PC-9 (cell line): Measurements from ENCODE around the gene LAGE3. TPM values are rescaled to one million over a fixed set of nuclear protein-coding genes. Genes with fewer than 3 reads are reported as not detected.

Source experiments
- BruUV-seq: library from RNA; stranded (reverse); fragments of 400-500 nt; replicated peaks from 2 replicates; lab custom pipeline; 2021; lab: Mats Ljungman, UMichigan
- CTCF ChIA-PET: fragments of 300-600 bp; sonication (Branson Sonifier 250); formaldehyde crosslinking; loops from one replicate; lab custom pipeline; 2022; ENCODE audit warnings: antibody characterized with exemption; lab: Charles Lee
- POLR2A ChIA-PET: fragments of 300-600 bp; sonication (Branson Sonifier 250); formaldehyde crosslinking; loops from one replicate; lab custom pipeline; 2022; ENCODE audit warnings: antibody characterized with exemption; ENCODE audit not compliant: unreplicated experiment; lab: Charles Lee
- DNase-seq, 2 experiments: peaks; one replicate each; pipeline versions ENCODE4 v3.0.0 to v3.0.0-alpha.2; 2015 to 2022; ENCODE audit warnings: mixed read lengths in 1 of 2
- H2AFZ ChIP-seq: fragments of 200-600 bp; sonication (generic); 2 replicates; pipeline ENCODE4 v1.8.1; 2017; ENCODE audit warnings: antibody characterized with exemption
- H3F3A ChIP-seq: fragments of 200-600 bp; sonication (generic); 2 replicates; pipeline ENCODE4 v1.8.1; 2017; ENCODE audit warnings: antibody characterized with exemption, mild to moderate bottlenecking, low read depth; ENCODE audit not compliant: insufficient read depth
- H3K27ac ChIP-seq: fragments of 200-600 bp; sonication (generic); 2 replicates; pipeline ENCODE4 v1.6.1; 2016; ENCODE audit warnings: mixed run types
- H3K27me3 ChIP-seq: fragments of 200-600 bp; sonication (generic); 2 replicates; pipeline ENCODE4 v1.6.1; 2016; ENCODE audit warnings: low read depth, mixed run types; ENCODE audit not compliant: insufficient read depth
- H3K36me3 ChIP-seq: fragments of 200-600 bp; sonication (generic); 2 replicates; pipeline ENCODE4 v1.6.1; 2016; ENCODE audit warnings: low read depth, mixed run types
- H3K4me1 ChIP-seq: fragments of 200-600 bp; sonication (generic); replicated peaks from 2 replicates; pipeline ENCODE4 v1.6.1; 2016; ENCODE audit warnings: mixed run types; ENCODE audit not compliant: insufficient read depth
- H3K4me2 ChIP-seq: fragments of 200-600 bp; sonication (generic); 2 replicates; pipeline ENCODE4 v1.6.1; 2017; ENCODE audit warnings: mixed run types
- H3K4me3 ChIP-seq: fragments of 200-600 bp; sonication (generic); 2 replicates; pipeline ENCODE4 v1.6.1; 2016; ENCODE audit warnings: mixed run types
- H3K79me2 ChIP-seq: fragments of 200-600 bp; sonication (generic); 2 replicates; pipeline ENCODE4 v1.6.1; 2017; ENCODE audit warnings: low read depth, mixed run types
- H3K9me2 ChIP-seq: fragments of 200-600 bp; sonication (generic); 2 replicates; pipeline ENCODE4 v1.8.1; 2017; ENCODE audit warnings: mild to moderate bottlenecking; ENCODE audit not compliant: insufficient read depth
- H3K9me3 ChIP-seq: fragments of 200-600 bp; sonication (generic); 2 replicates; pipeline ENCODE4 v1.8.1; 2016; ENCODE audit warnings: low read depth; ENCODE audit not compliant: insufficient read depth
- H4K20me1 ChIP-seq: fragments of 200-600 bp; sonication (generic); 2 replicates; pipeline ENCODE4 v1.8.1; 2017; ENCODE audit not compliant: insufficient read depth
- CTCF ChIP-seq: fragments of 200-600 bp; sonication (generic); conservative IDR thresholded peaks from 2 replicates; pipeline ENCODE4 v1.6.1; 2017; ENCODE audit warnings: mixed run types, antibody characterized with exemption, mild to moderate bottlenecking, moderate library complexity
- EZH2 ChIP-seq: fragments of 200-600 bp; sonication (generic); IDR thresholded peaks from 2 replicates; pipeline ENCODE4 v1.8.0; 2017; ENCODE audit warnings: antibody characterized with exemption, low read depth
- intact Hi-C: fragments of 100-400 bp; cut with micrococcal nuclease; formaldehyde crosslinking; loops from one replicate; pipeline ENCODE4 v1.10.0; 2022; ENCODE audit not compliant: unreplicated experiment
- total RNA-seq: library from RNA; stranded (reverse); gene quantifications from 2 replicates; pipeline ENCODE4 v1.2.3, GENCODE V29; 2021

LAGE3 gene
- total RNA-seq, 1 experiment from 2014 or later, result 63.9 TPM

- Histone ChIP-seq H3K27ac (no peak overlapping the region), H3F3A (no peaks in the 10 kb centered on the region; the same call in 1 of the 2 replicates), H2AFZ (no peak overlapping the region), H3K9me2 (no peaks in the 10 kb centered on the region), H3K4me3 (peak overlapping the region; percentile 60; the same call in 1 of the 2 replicates), H4K20me1 (no peaks in the 10 kb centered on the region), H3K9me3 (no peaks in the 10 kb centered on the region), H3K27me3 (no peaks in the 10 kb centered on the region), H3K4me2 (peak overlapping the region; percentile 75), H3K4me1 (no peaks in the 10 kb centered on the region), H3K79me2 (no peaks in the 10 kb centered on the region), H3K36me3 (no peaks in the 10 kb centered on the region)
- POLR2A ChIA-PET, result interaction anchor here (0.6 kb wide), 1 partner anchor 79 kb away, joined by 4 read pairs; no protein-coding TSS in a partner anchor
- TF ChIP-seq EZH2, result no peak
- no peak for TF ChIP-seq CTCF
- CTCF ChIA-PET, result no interaction called here
- BruUV-seq, result TSS peak; percentile 66
- intact Hi-C loops, result loop anchor here (2.0 kb wide), 1 partner anchor 49 kb away; no protein-coding TSS in a partner anchor
- no peak for DNase-seq
Observed at GRCh38 chrX:154477891-154478477, 1.1 kb downstream of the LAGE3 start.

GRCh38 chrX:154476821-154477220 is 2.3 kb downstream of the LAGE3 start:
- Histone ChIP-seq H3K27me3 (no peaks in the 10 kb centered on the region), H2AFZ (no peak overlapping the region), H3K27ac (no peak overlapping the region), H3K4me2 (no peak overlapping the region), H3F3A (no peaks in the 10 kb centered on the region; the same call in 1 of the 2 replicates), H3K9me2 (no peaks in the 10 kb centered on the region), H3K9me3 (no peaks in the 10 kb centered on the region), H3K4me3 (no peak overlapping the region), H3K4me1 (no peaks in the 10 kb centered on the region), H4K20me1 (no peaks in the 10 kb centered on the region), H3K36me3 (no peaks in the 10 kb centered on the region), H3K79me2 (no peaks in the 10 kb centered on the region)
- CTCF ChIA-PET, result no interaction called here
- intact Hi-C loops, result no loop called here
- no peak for TF ChIP-seq EZH2
- no peak for DNase-seq
- BruUV-seq, result no TSS peak
- POLR2A ChIA-PET, result interaction anchor here (0.6 to 0.9 kb wide), 3 partner anchors 14 to 570 kb away, joined by 3 to 7 read pairs (median 4); partner anchors contain the start of gene SLC10A3

- H3K4me2 ChIP-seq, result no peak overlapping the region
- DNase-seq, result no peak
- intact Hi-C loops, result no loop called here
- H4K20me1 ChIP-seq, result no peaks in the 10 kb centered on the region
- no peak overlapping the region for H3K4me3 ChIP-seq
- H3K4me1 ChIP-seq, result no peaks in the 10 kb centered on the region
- no peak overlapping the region for H3K27ac ChIP-seq
- no peaks in the 10 kb centered on the region for H3K36me3 ChIP-seq
- H3K9me3 ChIP-seq, result no peaks in the 10 kb centered on the region
- no peaks in the 10 kb centered on the region; the same call in 1 of the 2 replicates for H3F3A ChIP-seq
- no TSS peak for BruUV-seq
- no peaks in the 10 kb centered on the region for H3K9me2 ChIP-seq
- H3K79me2 ChIP-seq, result no peaks in the 10 kb centered on the region
- POLR2A ChIA-PET, result no interaction called here
- no peaks in the 10 kb centered on the region for H3K27me3 ChIP-seq
- no peak for TF ChIP-seq EZH2
- TF ChIP-seq CTCF, result no peak
- no peak overlapping the region for H2AFZ ChIP-seq
- CTCF ChIA-PET, result interaction anchor here (0.7 kb wide), 1 partner anchor 49 kb away, joined by 3 read pairs; no protein-coding TSS in a partner anchor
Observed at GRCh38 chrX:154473683-154474082, 5.4 kb downstream of the LAGE3 start.
